Liver (tissue), 9 donors: ENCODE results near the gene DNAH17. TPM values are rescaled to one million over a fixed set of nuclear protein-coding genes. Genes with fewer than 3 reads are reported as not detected.

Source experiments
- DNase-seq: peaks from one replicate; pipeline ENCODE4 v3.0.0-alpha.2; 2017; ENCODE audit warnings: low spot score
- H3K27ac ChIP-seq, 2 donors: one replicate each; pipeline ENCODE4 v1.7.0; 2013; ENCODE audit warnings: inconsistent platforms in 2 of 2, low read length in 2 of 2, control low read depth in 1 of 2, low read depth in 1 of 2, mild to moderate bottlenecking in 1 of 2
- H3K27me3 ChIP-seq, 4 donors: one replicate each; pipeline versions ENCODE4 v1.6.1 to v1.7.0; 2013; ENCODE audit warnings: low read length in 3 of 4, inconsistent platforms in 1 of 4, mild to moderate bottlenecking in 1 of 4, moderate library complexity in 1 of 4; ENCODE audit not compliant: control insufficient read depth in 4 of 4, insufficient read depth in 4 of 4
- H3K36me3 ChIP-seq, 4 donors: one replicate each; pipeline versions ENCODE4 v1.6.1 to v1.7.0; 2013; ENCODE audit warnings: low read length in 3 of 4, mild to moderate bottlenecking in 3 of 4, low read depth in 1 of 4, moderate library complexity in 1 of 4; ENCODE audit not compliant: control insufficient read depth in 4 of 4, insufficient read depth in 3 of 4
- H3K4me1 ChIP-seq, 4 donors: one replicate each; pipeline versions ENCODE4 v1.6.1 to v1.7.0; 2013; ENCODE audit warnings: low read length in 3 of 4, mild to moderate bottlenecking in 3 of 4, moderate library complexity in 1 of 4; ENCODE audit not compliant: control insufficient read depth in 4 of 4, insufficient read depth in 4 of 4
- H3K4me3 ChIP-seq, 3 donors: one replicate each; pipeline versions ENCODE4 v1.6.1 to v1.7.0; 2013; ENCODE audit warnings: low read length in 3 of 3, control low read depth in 1 of 3, low read depth in 1 of 3, mild to moderate bottlenecking in 1 of 3
- H3K9ac ChIP-seq, 2 donors: one replicate each; pipeline ENCODE4 v1.7.0; 2013; ENCODE audit warnings: low read length in 2 of 2, mild to moderate bottlenecking in 2 of 2, moderate library complexity in 2 of 2, control low read depth in 1 of 2, low read depth in 1 of 2
- H3K9me3 ChIP-seq, 4 donors: one replicate each; pipeline versions ENCODE4 v1.6.1 to v1.7.0; 2013; ENCODE audit warnings: low read length in 3 of 4; ENCODE audit not compliant: control insufficient read depth in 4 of 4
- ATF3 ChIP-seq: IDR thresholded peaks from 2 replicates; pipeline ENCODE4 v1.6.1; 2016; ENCODE audit warnings: antibody characterized with exemption
- CTCF ChIP-seq: fragments of 150-350 bp; IDR thresholded peaks from 2 replicates; pipeline ENCODE4 v1.5.1; 2017; ENCODE audit warnings: improper control_type of control experiment, low read depth, low read length; ENCODE audit not compliant: missing input control
- EGR1 ChIP-seq, 2 donors: IDR thresholded peaks; 2 replicates each; pipeline ENCODE4 v1.6.1; 2016 to 2018; ENCODE audit warnings: antibody characterized with exemption in 2 of 2, low read depth in 2 of 2
- FOXA2 ChIP-seq: IDR thresholded peaks from 2 replicates; pipeline ENCODE4 v1.6.1; 2016; ENCODE audit warnings: antibody characterized with exemption
- GABPA ChIP-seq, 2 donors: IDR thresholded peaks in 1 of 2; conservative IDR thresholded peaks in 1 of 2; 2 replicates each; pipeline ENCODE4 v1.6.1; 2016; ENCODE audit warnings: antibody characterized with exemption in 2 of 2, mild to moderate bottlenecking in 1 of 2, moderate library complexity in 1 of 2
- HNF4A ChIP-seq, 2 donors: conservative IDR thresholded peaks; 2 replicates each; pipeline ENCODE4 v1.6.1; 2016; ENCODE audit warnings: antibody characterized with exemption in 2 of 2, mild to moderate bottlenecking in 2 of 2
- HNF4G ChIP-seq: IDR thresholded peaks from 2 replicates; pipeline ENCODE4 v1.6.1; 2016; ENCODE audit warnings: antibody characterized with exemption
- JUND ChIP-seq, 2 donors: IDR thresholded peaks; 2 replicates each; pipeline ENCODE4 v1.6.1; 2016; ENCODE audit warnings: antibody characterized with exemption in 2 of 2
- NR2F2 ChIP-seq: IDR thresholded peaks from 2 replicates; pipeline ENCODE4 v1.6.1; 2016; ENCODE audit warnings: antibody characterized with exemption
- RAD21 ChIP-seq, 2 donors: IDR thresholded peaks; 2 replicates each; pipeline ENCODE4 v1.6.1; 2016; ENCODE audit warnings: antibody characterized with exemption in 2 of 2, mild to moderate bottlenecking in 2 of 2
- REST ChIP-seq: IDR thresholded peaks from 2 replicates; pipeline ENCODE4 v1.6.1; 2016; ENCODE audit warnings: antibody characterized with exemption, mild to moderate bottlenecking
- RXRA ChIP-seq, 2 donors: IDR thresholded peaks; 2 replicates each; pipeline ENCODE4 v1.6.1; 2017 to 2018; ENCODE audit warnings: antibody characterized with exemption in 2 of 2, mild to moderate bottlenecking in 1 of 2
- SP1 ChIP-seq: IDR thresholded peaks from 2 replicates; pipeline ENCODE4 v1.6.1; 2018; ENCODE audit warnings: antibody characterized with exemption, mild to moderate bottlenecking
- TAF1 ChIP-seq: conservative IDR thresholded peaks from 2 replicates; pipeline ENCODE4 v1.6.1; 2016; ENCODE audit warnings: antibody characterized with exemption, mild to moderate bottlenecking
- YY1 ChIP-seq: IDR thresholded peaks from 2 replicates; pipeline ENCODE4 v1.6.1; 2016; ENCODE audit warnings: antibody characterized with exemption, mild to moderate bottlenecking
- ZBTB33 ChIP-seq: IDR thresholded peaks from 2 replicates; pipeline ENCODE4 v1.6.1; 2016; ENCODE audit warnings: antibody characterized with exemption
- WGBS: extraction: QIAGEN DNeasy Blood & Tissue Kit; methylation state at CpG from one replicate; pipeline ENCODE4 v1.1.7; 2013; 5-methylcytosine and 5-hydroxymethylcytosine counted together
- polyA plus RNA-seq, 2 donors: library from polyadenylated mRNA; stranded (reverse) in 1 of 2; unstranded in 1 of 2; fragments of 200-250 nt in 1 of 2; fragments of >200 nt in 1 of 2; fragmentation: Nextera tagmentation in 1 of 2; extraction: Ambion mirVana in 1 of 2; gene quantifications; one replicate each; pipeline versions ENCODE4 v1.2.1 to v1.2.3, GENCODE V29; 2013 to 2015
- total RNA-seq, 2 donors: library from RNA; depleted of rRNA; stranded (reverse); fragments of >200 nt; gene quantifications; one replicate each; pipeline ENCODE4 v1.2.3, GENCODE V29; 2014
- TF ChIP-seq, protein P1 (sequence below): IDR thresholded peaks from 2 replicates; pipeline ENCODE4 v1.6.1; 2016; ENCODE audit warnings: antibody characterized with exemption
- donor health status: healthy.
- donor health status: healthy.
- donor health status: healthy.
- donor health status: healthy.
- donor health status: healthy.

The DNAH17 gene
- total and polyA plus RNA-seq, 4 donors = 0.09 to 0.79 TPM; not detected in 2

- Histone ChIP-seq H3K9me3 (no peaks in the 10 kb centered on the region), H3K27me3 (no peaks in the 10 kb centered on the region), H3K36me3 (no peaks in the 10 kb centered on the region), H3K4me1 (no peaks in the 10 kb centered on the region), H3K27ac (no peak overlapping the region), H3K4me3 (no peak overlapping the region), H3K9ac (no peak overlapping the region)
- no peak for DNase-seq
- TF ChIP-seq NR2F2 (no peak), HNF4A (conservative IDR thresholded peaks at IDR 0.05) (no peak), ZBTB33 (no peak), JUND (IDR thresholded peaks at IDR 0.05) (no peak), CTCF (no peak), GABPA (IDR thresholded peaks at IDR 0.05 in 1 of 2, conservative IDR thresholded peaks at IDR 0.05 in 1 of 2) (no peak), HNF4G (no peak), ATF3 (no peak), RXRA (IDR thresholded peaks at IDR 0.05) (no peak), TAF1 (no peak), FOXA2 (no peak), YY1 (no peak), EGR1 (IDR thresholded peaks at IDR 0.05; ENCODE audit: low read depth in 2 of 2) (no peak), RAD21 (IDR thresholded peaks at IDR 0.05) (no peak), SP1 (no peak)
- WGBS = 92% methylated on average over 6 of the region's 6 CpGs
These were observed 98.4 kb downstream of the DNAH17 start for GRCh38 chr17:78478757-78479297.

GRCh38 chr17:78477913-78478756, 99.1 kb downstream of the DNAH17 start:
- H3K27me3 ChIP-seq = no peaks in the 10 kb centered on the region
- DNase-seq = no peak
- WGBS = 83% methylated on average over 2 of the region's 2 CpGs
- H3K27ac ChIP-seq = no peak overlapping the region
- H3K36me3 ChIP-seq = no peaks in the 10 kb centered on the region
- no peak overlapping the region for H3K4me3 ChIP-seq
- TF ChIP-seq NR2F2 (no peak), ZBTB33 (no peak), REST (no peak), HNF4G (no peak), JUND (IDR thresholded peaks at IDR 0.05) (no peak), FOXA2 (no peak), EGR1 (IDR thresholded peaks at IDR 0.05; ENCODE audit: low read depth in 2 of 2) (no peak), ATF3 (no peak), HNF4A (conservative IDR thresholded peaks at IDR 0.05) (no peak), YY1 (no peak), CTCF (no peak)
- TF ChIP-seq, protein P1, sequence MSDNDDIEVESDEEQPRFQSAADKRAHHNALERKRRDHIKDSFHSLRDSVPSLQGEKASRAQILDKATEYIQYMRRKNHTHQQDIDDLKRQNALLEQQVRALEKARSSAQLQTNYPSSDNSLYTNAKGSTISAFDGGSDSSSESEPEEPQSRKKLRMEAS = no peak
- H3K9ac ChIP-seq = no peak overlapping the region
- H3K9me3 ChIP-seq = no peaks in the 10 kb centered on the region
- H3K4me1 ChIP-seq = no peaks in the 10 kb centered on the region
